Chondrocyte (in vitro differentiated cells): Measurements from ENCODE around the gene CEP104. TPM values are rescaled to one million over a fixed set of nuclear protein-coding genes. Genes with fewer than 3 reads are reported as not detected.
A peak's percentile ranks its signal among the peaks of the same experiment; 100 is the strongest.

Source experiments
- DNase-seq: peaks from one replicate; pipeline ENCODE4 v3.0.0; 2021; ENCODE audit warnings: mixed read lengths, low spot score
- H3K27ac Mint-ChIP-seq: one replicate; pipeline ENCODE4 v1.8.0; 2021; ENCODE audit warnings: mild to moderate bottlenecking, moderate library complexity, mixed read lengths; ENCODE audit not compliant: unreplicated experiment
- H3K27me3 Mint-ChIP-seq: 2 replicates; pipeline ENCODE4 v1.8.0; 2021; ENCODE audit warnings: low read depth, mixed read lengths
- H3K36me3 Mint-ChIP-seq: 2 replicates; pipeline ENCODE4 v1.8.0; 2021; ENCODE audit warnings: low read depth, mixed read lengths
- H3K4me1 Mint-ChIP-seq: 2 replicates; pipeline ENCODE4 v1.8.0; 2021; ENCODE audit warnings: low read depth, mild to moderate bottlenecking, mixed read lengths
- H3K4me3 Mint-ChIP-seq: one replicate; pipeline ENCODE4 v1.8.0; 2021; ENCODE audit warnings: mild to moderate bottlenecking, moderate library complexity, mixed read lengths; ENCODE audit not compliant: unreplicated experiment
- H3K9me3 Mint-ChIP-seq: 2 replicates; pipeline ENCODE4 v1.8.0; 2021; ENCODE audit warnings: low read depth, mixed read lengths
- total RNA-seq: library from RNA; stranded (reverse); gene quantifications from 3 replicates; pipeline ENCODE4 v1.2.1, GENCODE V29; 2021
- TF ChIP-seq, protein P1 (sequence below): fragments of 200-600 bp; sonication (generic); IDR thresholded peaks from 2 replicates; pipeline ENCODE4 v1.5.0; 2021; ENCODE audit warnings: antibody characterized with exemption, mild to moderate bottlenecking, moderate library complexity

The CEP104 gene
- total RNA-seq, 1 donor from 2014 or later: 37.4 TPM

DNA sequence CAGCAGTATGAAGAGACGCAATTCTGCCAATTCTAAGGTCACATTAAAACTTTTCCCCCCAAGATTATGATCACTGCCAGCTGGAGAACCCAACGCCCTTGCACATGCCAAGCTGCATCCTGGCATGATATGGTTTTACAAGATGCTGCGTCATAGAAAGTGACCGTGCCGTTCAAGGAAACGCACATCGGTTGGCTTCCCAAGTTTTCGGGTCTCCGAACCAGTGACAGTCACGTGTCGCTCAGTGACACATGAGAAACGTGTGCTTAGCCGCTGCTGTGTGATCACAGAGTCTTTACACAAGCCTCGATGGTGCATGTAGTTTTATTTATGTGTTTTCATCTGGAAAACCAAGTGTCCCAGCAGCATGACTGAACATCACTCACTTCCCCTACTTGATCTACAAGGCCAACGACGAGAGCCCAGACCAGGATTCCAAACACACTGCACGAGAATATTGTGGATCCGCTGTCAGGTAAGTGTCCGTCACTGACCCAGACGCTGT lies 77.0 kb downstream of the CEP104 start:
- peaks cover 39% of the 10 kb centered on the region for H3K36me3 Mint-ChIP-seq
- no peaks in the 10 kb centered on the region for H3K9me3 Mint-ChIP-seq
- no peak overlapping the region for H3K27ac Mint-ChIP-seq
- no peaks in the 10 kb centered on the region for H3K27me3 Mint-ChIP-seq
- DNase-seq: peak; percentile 42
- H3K4me1 Mint-ChIP-seq: peaks cover 10% of the 10 kb centered on the region
- no peak overlapping the region for H3K4me3 Mint-ChIP-seq
- TF ChIP-seq, protein P1, sequence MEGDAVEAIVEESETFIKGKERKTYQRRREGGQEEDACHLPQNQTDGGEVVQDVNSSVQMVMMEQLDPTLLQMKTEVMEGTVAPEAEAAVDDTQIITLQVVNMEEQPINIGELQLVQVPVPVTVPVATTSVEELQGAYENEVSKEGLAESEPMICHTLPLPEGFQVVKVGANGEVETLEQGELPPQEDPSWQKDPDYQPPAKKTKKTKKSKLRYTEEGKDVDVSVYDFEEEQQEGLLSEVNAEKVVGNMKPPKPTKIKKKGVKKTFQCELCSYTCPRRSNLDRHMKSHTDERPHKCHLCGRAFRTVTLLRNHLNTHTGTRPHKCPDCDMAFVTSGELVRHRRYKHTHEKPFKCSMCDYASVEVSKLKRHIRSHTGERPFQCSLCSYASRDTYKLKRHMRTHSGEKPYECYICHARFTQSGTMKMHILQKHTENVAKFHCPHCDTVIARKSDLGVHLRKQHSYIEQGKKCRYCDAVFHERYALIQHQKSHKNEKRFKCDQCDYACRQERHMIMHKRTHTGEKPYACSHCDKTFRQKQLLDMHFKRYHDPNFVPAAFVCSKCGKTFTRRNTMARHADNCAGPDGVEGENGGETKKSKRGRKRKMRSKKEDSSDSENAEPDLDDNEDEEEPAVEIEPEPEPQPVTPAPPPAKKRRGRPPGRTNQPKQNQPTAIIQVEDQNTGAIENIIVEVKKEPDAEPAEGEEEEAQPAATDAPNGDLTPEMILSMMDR: no peak

DNA sequence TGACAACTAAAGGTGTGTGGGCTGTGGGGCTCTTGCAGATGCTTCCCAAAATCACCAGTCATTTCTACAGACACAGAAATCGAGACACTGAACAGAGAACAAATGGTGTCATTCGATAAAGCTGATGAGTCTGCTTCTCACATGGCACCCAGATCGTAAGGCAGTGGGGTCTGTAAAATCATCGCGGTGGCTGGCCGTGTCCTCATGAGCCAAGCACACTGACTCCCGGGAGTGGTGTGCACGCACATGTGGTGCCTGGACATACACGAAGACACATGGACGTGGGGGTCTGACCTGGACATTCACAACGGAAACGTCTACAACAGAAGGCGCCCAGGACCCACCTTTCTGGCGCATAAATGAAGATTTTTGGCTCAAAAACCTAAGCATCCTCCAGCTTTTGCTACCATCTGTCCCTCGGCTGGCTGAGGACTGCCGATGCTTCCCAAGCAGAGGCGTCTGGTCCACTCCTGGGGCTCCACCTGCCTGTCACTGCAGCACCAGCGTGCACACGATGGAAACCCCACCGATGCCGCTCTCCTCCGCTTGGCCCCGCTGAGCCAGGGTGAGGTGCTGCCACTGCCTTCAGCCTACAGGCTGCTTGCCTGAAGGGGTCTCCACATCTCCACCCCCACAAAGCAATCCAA lies 77.6 kb downstream of the CEP104 start:
- no peaks in the 10 kb centered on the region for H3K9me3 Mint-ChIP-seq
- peaks cover 35% of the 10 kb centered on the region for H3K36me3 Mint-ChIP-seq
- no peak for DNase-seq
- H3K27me3 Mint-ChIP-seq: no peaks in the 10 kb centered on the region
- H3K4me3 Mint-ChIP-seq: no peak overlapping the region
- H3K4me1 Mint-ChIP-seq: peaks cover 11% of the 10 kb centered on the region
- TF ChIP-seq, protein P1: no peak
- H3K27ac Mint-ChIP-seq: no peak overlapping the region

DNA sequence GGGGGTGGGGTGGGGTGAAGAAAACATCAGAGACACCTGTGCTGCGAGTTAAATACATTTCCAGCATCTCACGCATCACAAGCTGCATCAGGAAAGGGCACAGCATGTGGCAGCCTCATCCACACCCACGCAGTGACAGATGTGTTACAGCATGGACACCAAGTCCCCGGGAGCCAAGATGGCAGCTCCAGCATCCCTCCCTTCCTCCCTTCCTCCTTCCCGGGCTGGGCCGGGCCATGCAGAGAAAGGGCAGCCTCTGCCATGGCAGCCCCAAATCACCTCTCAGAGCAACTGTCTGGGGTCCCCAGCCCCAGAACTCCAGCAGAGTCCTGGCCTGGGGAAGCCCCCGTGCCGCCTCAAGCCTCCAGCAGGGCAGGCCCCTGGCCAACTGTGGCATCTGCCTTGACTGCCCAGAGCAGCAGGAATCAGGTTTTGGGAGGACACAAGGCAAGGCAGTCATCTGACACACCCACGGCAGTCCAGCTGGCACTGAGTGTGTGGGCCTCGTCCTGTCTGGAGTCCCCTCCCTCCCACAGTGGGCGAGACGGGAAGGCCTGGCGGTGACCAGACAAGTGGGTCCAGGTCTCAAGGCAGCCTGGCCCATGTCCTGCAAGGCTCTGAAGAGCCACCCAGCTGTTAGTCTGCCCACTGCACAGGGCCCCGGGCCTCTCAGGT lies 78.3 kb downstream of the CEP104 start:
- Mint-ChIP-seq H3K9me3 (no peaks in the 10 kb centered on the region), H3K4me1 (peaks cover 11% of the 10 kb centered on the region)
- DNase-seq: no peak

DNA sequence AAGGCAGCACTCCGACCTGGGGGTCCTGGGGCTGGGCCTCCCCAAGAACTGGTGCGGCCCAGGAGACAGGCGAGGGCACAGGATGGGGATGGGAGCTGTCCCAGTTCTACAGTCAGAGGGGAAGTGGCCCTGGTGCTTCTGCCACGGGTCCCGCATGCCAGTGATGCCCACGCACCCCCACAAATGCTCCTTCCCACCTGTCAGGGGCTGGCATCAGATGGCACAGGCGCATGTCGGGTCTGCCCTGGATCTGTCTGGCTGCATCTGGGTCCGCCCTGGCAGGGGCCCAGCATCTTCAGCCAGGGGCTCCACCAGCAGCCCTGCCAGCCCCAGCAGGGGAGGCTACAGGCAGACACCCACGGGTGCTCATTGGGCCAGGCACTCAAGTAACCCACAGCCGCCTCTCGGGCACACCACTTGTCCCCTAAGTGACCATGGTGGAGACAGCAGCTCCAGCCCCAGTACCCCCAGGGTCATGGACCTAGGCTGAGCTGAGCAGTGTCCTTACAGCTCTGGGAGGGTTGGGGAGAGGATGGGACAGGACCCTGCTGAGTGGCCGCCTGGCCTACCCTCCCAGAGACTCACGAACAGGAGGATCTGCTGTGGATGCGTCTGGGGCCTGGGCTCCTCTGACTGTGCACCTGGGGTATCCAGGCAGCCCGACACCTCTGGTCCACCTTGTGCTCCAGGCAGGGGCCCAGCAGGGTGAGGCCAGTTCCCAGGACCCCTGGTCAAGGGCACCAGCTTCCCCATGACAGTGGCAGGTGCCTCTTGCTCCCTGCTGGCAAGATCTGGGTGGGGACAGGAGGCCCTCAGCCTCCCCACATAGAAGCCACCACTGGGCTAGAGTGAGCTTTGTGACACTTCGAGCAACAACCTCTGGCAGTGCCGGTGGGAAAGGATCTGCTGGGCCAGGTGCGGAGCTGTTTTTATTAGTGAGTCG lies 79.1 kb downstream of the CEP104 start:
- TF ChIP-seq, protein P1: no peak
- Mint-ChIP-seq H3K4me1 (peaks cover 11% of the 10 kb centered on the region), H3K27ac (no peak overlapping the region), H3K36me3 (peaks cover 27% of the 10 kb centered on the region), H3K27me3 (no peaks in the 10 kb centered on the region), H3K9me3 (no peaks in the 10 kb centered on the region), H3K4me3 (no peak overlapping the region)
- DNase-seq: no peak

More for the DNA sequence above, 78.3 kb downstream of the CEP104 start:
- Mint-ChIP-seq H3K36me3 (peaks cover 31% of the 10 kb centered on the region), H3K27me3 (no peaks in the 10 kb centered on the region), H3K27ac (no peak overlapping the region), H3K4me3 (no peak overlapping the region)
- TF ChIP-seq, protein P1: no peak

DNA sequence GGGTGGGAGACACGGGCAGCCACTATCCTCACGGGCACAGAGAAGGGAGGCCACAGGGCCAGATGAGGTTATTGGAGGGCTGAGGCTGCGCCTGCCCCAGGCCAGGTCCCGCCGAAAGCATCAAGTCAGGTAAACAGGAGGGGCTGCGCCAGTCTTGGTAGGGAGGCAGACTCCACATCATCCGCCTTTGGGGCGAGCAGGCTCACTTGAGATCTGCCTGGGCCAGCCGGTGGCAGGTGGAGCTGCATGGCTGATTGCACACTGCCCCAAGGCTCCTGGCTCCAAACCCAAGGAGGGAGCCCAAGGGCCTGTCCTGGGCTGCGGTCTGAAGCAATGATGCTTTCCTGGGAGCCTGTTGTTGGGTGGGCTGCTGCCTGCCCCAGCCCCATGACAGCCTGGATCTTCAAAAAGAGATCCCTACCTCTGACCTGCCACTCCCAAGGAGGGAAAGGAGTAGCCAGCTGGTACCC lies 79.9 kb downstream of the CEP104 start:
- TF ChIP-seq, protein P1: no peak
- H3K4me1 Mint-ChIP-seq: peaks cover 11% of the 10 kb centered on the region
- DNase-seq: no peak
- H3K27ac Mint-ChIP-seq: no peak overlapping the region
- H3K36me3 Mint-ChIP-seq: peaks cover 24% of the 10 kb centered on the region
- no peaks in the 10 kb centered on the region for H3K27me3 Mint-ChIP-seq
- H3K9me3 Mint-ChIP-seq: no peaks in the 10 kb centered on the region
- no peak overlapping the region for H3K4me3 Mint-ChIP-seq
